ENCODE data around the gene LAMA2. TPM values are rescaled to one million over a fixed set of nuclear protein-coding genes. Genes with fewer than 3 reads are reported as not detected.

The LAMA2 gene
- total RNA-seq, 1 donor from 2014 or later: 54.0 TPM

GRCh38 chr6:129031051-129031599 lies 148.2 kb downstream of the LAMA2 start:
- Mint-ChIP-seq H3K27ac (no peak overlapping the region), H3K4me1 (ENCODE audit: unreplicated experiment) (no peaks in the 10 kb centered on the region), H3K4me3 (no peak overlapping the region), H3K36me3 (no peaks in the 10 kb centered on the region), H3K9me3 (no peaks in the 10 kb centered on the region), H3K27me3 (no peaks in the 10 kb centered on the region)
- TF ChIP-seq CTCF (conservative IDR thresholded peaks at IDR 0.05): no peak
- no peak for DNase-seq (ENCODE audit: extremely low spot score, unreplicated experiment)

DNA sequence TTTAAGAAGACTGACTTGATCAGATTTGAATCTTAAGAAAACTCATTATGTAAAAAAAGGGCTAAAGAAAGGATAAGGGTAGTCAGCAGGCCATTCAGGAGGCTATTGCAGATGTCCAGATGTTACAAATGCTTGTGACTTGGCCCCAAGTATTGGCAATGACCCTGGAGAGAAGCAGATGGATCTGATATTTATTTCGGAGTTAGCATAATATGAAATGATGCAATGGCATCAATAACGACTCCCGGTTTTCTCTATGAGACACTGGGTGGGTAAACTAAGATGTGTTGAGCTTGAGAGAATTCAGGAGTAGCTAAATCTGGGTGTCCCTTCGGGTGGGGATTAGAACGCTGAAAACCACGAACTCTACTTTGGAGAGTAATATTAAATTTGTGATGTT lies 149.7 kb downstream of the LAMA2 start:
- DNase-seq (ENCODE audit: extremely low spot score, unreplicated experiment): no peak
- no peak overlapping the region for H3K27ac Mint-ChIP-seq
- H3K4me3 Mint-ChIP-seq: no peak overlapping the region
- H3K27me3 Mint-ChIP-seq: no peaks in the 10 kb centered on the region
- no peaks in the 10 kb centered on the region for H3K4me1 Mint-ChIP-seq (ENCODE audit: unreplicated experiment)
- H3K9me3 Mint-ChIP-seq: no peaks in the 10 kb centered on the region
- H3K36me3 Mint-ChIP-seq: no peaks in the 10 kb centered on the region
- TF ChIP-seq CTCF (conservative IDR thresholded peaks at IDR 0.05): no peak

- Mint-ChIP-seq H3K4me3 (no peak overlapping the region), H3K4me1 (ENCODE audit: unreplicated experiment) (no peaks in the 10 kb centered on the region), H3K9me3 (no peaks in the 10 kb centered on the region), H3K27ac (no peak overlapping the region), H3K36me3 (no peaks in the 10 kb centered on the region), H3K27me3 (no peaks in the 10 kb centered on the region)
- no peak for TF ChIP-seq CTCF (conservative IDR thresholded peaks at IDR 0.05)
- no peak for DNase-seq (ENCODE audit: extremely low spot score, unreplicated experiment)
These were observed 150.2 kb downstream of the LAMA2 start for GRCh38 chr6:129033180-129033579.

GRCh38 chr6:129033581-129033980 lies 150.6 kb downstream of the LAMA2 start:
- no peaks in the 10 kb centered on the region for H3K4me1 Mint-ChIP-seq (ENCODE audit: unreplicated experiment)
- no peak overlapping the region for H3K27ac Mint-ChIP-seq

DNA sequence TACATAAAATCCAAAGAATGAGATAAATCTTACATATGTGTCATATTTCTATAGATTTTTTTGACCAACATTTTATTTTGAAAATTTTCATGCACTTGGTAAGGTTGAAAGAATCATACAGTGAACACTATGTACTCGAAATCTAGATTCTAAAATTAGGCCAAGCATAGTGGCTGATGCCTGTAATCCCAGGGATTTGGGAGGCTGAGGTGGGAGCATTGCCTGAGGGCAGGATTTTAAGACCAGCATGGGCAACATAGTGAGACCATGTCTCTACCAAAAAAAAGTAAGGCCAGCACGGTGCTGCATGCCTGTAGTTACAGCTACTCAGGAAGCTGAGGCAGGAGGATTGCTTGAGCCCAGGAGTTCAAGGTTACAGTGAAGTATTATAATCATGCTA lies 158.6 kb downstream of the LAMA2 start:
- Mint-ChIP-seq H3K27ac (no peak overlapping the region), H3K36me3 (no peaks in the 10 kb centered on the region), H3K4me1 (ENCODE audit: unreplicated experiment) (no peaks in the 10 kb centered on the region), H3K9me3 (no peaks in the 10 kb centered on the region), H3K4me3 (no peak overlapping the region), H3K27me3 (no peaks in the 10 kb centered on the region)
- no peak for DNase-seq (ENCODE audit: extremely low spot score, unreplicated experiment)
- TF ChIP-seq CTCF (conservative IDR thresholded peaks at IDR 0.05): no peak

More at GRCh38 chr6:129033581-129033980, 150.6 kb downstream of the LAMA2 start:
- no peak for TF ChIP-seq CTCF (conservative IDR thresholded peaks at IDR 0.05)
- no peaks in the 10 kb centered on the region for H3K27me3 Mint-ChIP-seq
- no peaks in the 10 kb centered on the region for H3K9me3 Mint-ChIP-seq
- H3K36me3 Mint-ChIP-seq: no peaks in the 10 kb centered on the region
- H3K4me3 Mint-ChIP-seq: no peak overlapping the region
- no peak for DNase-seq (ENCODE audit: extremely low spot score, unreplicated experiment)

- Mint-ChIP-seq H3K36me3 (peaks cover 6% of the 10 kb centered on the region), H3K4me1 (ENCODE audit: unreplicated experiment) (no peaks in the 10 kb centered on the region), H3K27ac (no peak overlapping the region), H3K27me3 (no peaks in the 10 kb centered on the region), H3K4me3 (no peak overlapping the region), H3K9me3 (no peaks in the 10 kb centered on the region)
- no peak for DNase-seq (ENCODE audit: extremely low spot score, unreplicated experiment)
- TF ChIP-seq CTCF (conservative IDR thresholded peaks at IDR 0.05): no peak
These were observed 163.6 kb downstream of the LAMA2 start for GRCh38 chr6:129046526-129046925.

All from type B pancreatic cell (in vitro differentiated cells).